WTC11 (cell line): ENCODE results near the gene MMP23B. TPM values are rescaled to one million over a fixed set of nuclear protein-coding genes. Genes with fewer than 3 reads are reported as not detected.

ENCODE experiments used
- ATAC-seq: fragments of 200-7000 bp; cut with Tn5 transposase; 2 replicates; pipeline ENCODE4 v1.10.0; 2021; ENCODE audit warnings: mild to moderate bottlenecking, moderate library complexity
- CTCF ChIA-PET: fragments of 300-600 bp; sonication (Branson Sonifier 250); formaldehyde crosslinking; loops from one replicate; lab custom pipeline; 2021; ENCODE audit warnings: antibody characterized with exemption; lab: Charles Lee
- POLR2A ChIA-PET: fragments of 350-600 bp; sonication (Branson Sonifier 250); formaldehyde crosslinking; loops from one replicate; lab custom pipeline; 2021; ENCODE audit warnings: antibody characterized with exemption; lab: Charles Lee
- DNase-seq: peaks from one replicate; pipeline ENCODE4 v3.0.0; 2021; ENCODE audit warnings: low spot score
- H3K27ac Mint-ChIP-seq: 2 replicates; pipeline ENCODE4 v1.8.0; 2021; ENCODE audit warnings: mixed read lengths
- H3K27me3 Mint-ChIP-seq: 2 replicates; pipeline ENCODE4 v1.8.0; 2021; ENCODE audit warnings: low read depth, mild to moderate bottlenecking, moderate library complexity, mixed read lengths
- H3K36me3 Mint-ChIP-seq: 2 replicates; pipeline ENCODE4 v1.8.0; 2021; ENCODE audit warnings: mixed read lengths
- H3K4me1 Mint-ChIP-seq: 2 replicates; pipeline ENCODE4 v1.8.0; 2022; ENCODE audit warnings: mixed read lengths
- H3K4me3 Mint-ChIP-seq: 2 replicates; pipeline ENCODE4 v1.8.0; 2021; ENCODE audit warnings: mild to moderate bottlenecking, moderate library complexity, mixed read lengths
- H3K9me3 Mint-ChIP-seq: 2 replicates; pipeline ENCODE4 v1.8.0; 2021; ENCODE audit warnings: mixed read lengths
- AR ChIP-seq: fragments of 250-450 bp; sonication (Bioruptor Pico); IDR thresholded peaks from 2 replicates; pipeline ENCODE4 v1.9.0; 2021; ENCODE audit warnings: mild to moderate bottlenecking
- CBFB ChIP-seq: sonication (generic); formaldehyde crosslinking; IDR thresholded peaks from 2 replicates; pipeline ENCODE4 v1.8.1; 2022; ENCODE audit warnings: mild to moderate bottlenecking, low read depth, missing genetic modification reagents
- CREB1 ChIP-seq: sonication (generic); formaldehyde crosslinking; IDR thresholded peaks from 2 replicates; pipeline ENCODE4 v1.8.0; 2023; ENCODE audit warnings: mild to moderate bottlenecking, missing genetic modification reagents
- CREM ChIP-seq: sonication (generic); formaldehyde crosslinking; IDR thresholded peaks from 2 replicates; pipeline ENCODE4 v1.8.1; 2022; ENCODE audit warnings: mild to moderate bottlenecking, missing genetic modification reagents, moderate library complexity
- ESRRA ChIP-seq: sonication (generic); formaldehyde crosslinking; IDR thresholded peaks from 2 replicates; pipeline ENCODE4 v1.8.1; 2022; ENCODE audit warnings: mild to moderate bottlenecking, missing genetic modification reagents, borderline replicate concordance
- FOXJ3 ChIP-seq: sonication (generic); formaldehyde crosslinking; IDR thresholded peaks from 2 replicates; pipeline ENCODE4 v1.9.0; 2021; ENCODE audit warnings: missing genetic modification reagents, mild to moderate bottlenecking, borderline replicate concordance
- FOXK1 ChIP-seq: sonication (generic); formaldehyde crosslinking; IDR thresholded peaks from 2 replicates; pipeline ENCODE4 v1.8.0; 2022; ENCODE audit warnings: mild to moderate bottlenecking, moderate library complexity, missing genetic modification reagents
- FOXP1 ChIP-seq: sonication (generic); formaldehyde crosslinking; IDR thresholded peaks from 2 replicates; pipeline ENCODE4 v1.8.0; 2022; ENCODE audit warnings: missing genetic modification reagents, mild to moderate bottlenecking, moderate library complexity, borderline replicate concordance
- GRHL2 ChIP-seq: fragments of 250-450 bp; sonication (Bioruptor Pico); IDR thresholded peaks from 2 replicates; pipeline ENCODE4 v1.8.0; 2022; ENCODE audit warnings: mild to moderate bottlenecking, moderate library complexity; ENCODE audit not compliant: insufficient replicate concordance, severe bottlenecking
- JAZF1 ChIP-seq: fragments of 250-450 bp; sonication (Bioruptor Pico); IDR thresholded peaks from 2 replicates; pipeline ENCODE4 v1.9.0; 2021; ENCODE audit warnings: moderate library complexity, mild to moderate bottlenecking, inconsistent platforms
- MXD4 ChIP-seq: fragments of 250-450 bp; sonication (Bioruptor Pico); IDR thresholded peaks from 2 replicates; pipeline ENCODE4 v1.8.0; 2021; ENCODE audit warnings: mild to moderate bottlenecking, moderate library complexity, borderline replicate concordance
- PRDM15 ChIP-seq: sonication (generic); formaldehyde crosslinking; IDR thresholded peaks from 2 replicates; pipeline ENCODE4 v1.8.0; 2022; ENCODE audit warnings: missing genetic modification reagents
- SMAD3 ChIP-seq: sonication (generic); formaldehyde crosslinking; IDR thresholded peaks from 2 replicates; pipeline ENCODE4 v1.8.0; 2022; ENCODE audit warnings: missing genetic modification reagents, mild to moderate bottlenecking, borderline replicate concordance
- TP53 ChIP-seq: sonication (generic); formaldehyde crosslinking; IDR thresholded peaks from 2 replicates; pipeline ENCODE4 v1.8.1; 2023; ENCODE audit warnings: mild to moderate bottlenecking, missing genetic modification reagents
- ZBTB21 ChIP-seq: sonication (generic); formaldehyde crosslinking; IDR thresholded peaks from 2 replicates; pipeline ENCODE4 v1.8.1; 2023; ENCODE audit warnings: mild to moderate bottlenecking, missing genetic modification reagents, borderline replicate concordance
- ZNF219 ChIP-seq: sonication (generic); formaldehyde crosslinking; IDR thresholded peaks from 2 replicates; pipeline ENCODE4 v1.8.0; 2023; ENCODE audit warnings: missing genetic modification reagents, mild to moderate bottlenecking, borderline replicate concordance
- ZNF423 ChIP-seq: fragments of 250-450 bp; sonication (Bioruptor Pico); IDR thresholded peaks from 2 replicates; pipeline ENCODE4 v2.1.2; 2022; ENCODE audit warnings: mild to moderate bottlenecking, moderate library complexity
- ZNF512 ChIP-seq: sonication (generic); formaldehyde crosslinking; IDR thresholded peaks from 2 replicates; pipeline ENCODE4 v1.8.1; 2022; ENCODE audit warnings: missing genetic modification reagents, borderline replicate concordance
- ZSCAN18 ChIP-seq: fragments of 250-450 bp; sonication (Bioruptor Pico); IDR thresholded peaks from 2 replicates; pipeline ENCODE4 v2.1.2; 2022; ENCODE audit warnings: mild to moderate bottlenecking, moderate library complexity
- total RNA-seq: library from RNA; stranded (reverse); gene quantifications from 3 replicates; pipeline ENCODE4 v1.2.3, GENCODE V29; 2021
- TF ChIP-seq, protein P1 (sequence below): sonication (generic); formaldehyde crosslinking; IDR thresholded peaks from 2 replicates; pipeline ENCODE4 v1.8.1; 2023; ENCODE audit warnings: mild to moderate bottlenecking, missing genetic modification reagents, borderline replicate concordance
- TF ChIP-seq, protein P2 (sequence below): sonication (generic); formaldehyde crosslinking; conservative IDR thresholded peaks from 2 replicates; pipeline ENCODE4 v1.8.1; 2022; ENCODE audit warnings: mild to moderate bottlenecking, missing genetic modification reagents

MMP23B gene
- total RNA-seq, 1 experiment from 2014 or later = 20.0 TPM

DNA sequence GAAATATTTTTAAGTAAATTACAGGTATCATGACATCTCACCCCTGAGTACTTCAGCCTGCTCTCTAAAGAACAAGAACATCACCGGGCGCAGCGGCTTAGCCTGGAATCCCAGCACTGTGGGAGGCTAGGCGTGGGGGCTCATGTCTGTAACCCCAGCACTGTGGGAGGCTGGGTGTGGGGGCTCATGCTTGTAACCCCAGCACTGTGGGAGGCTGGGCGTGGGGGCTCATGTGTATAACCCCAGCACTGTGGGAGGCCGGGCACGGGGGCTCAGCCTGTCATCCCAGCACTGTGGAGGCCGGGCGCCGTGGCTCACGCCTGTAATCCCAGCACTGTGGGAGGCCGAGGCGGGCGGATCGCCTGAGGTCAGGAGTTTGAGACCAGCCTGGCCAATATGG, 34.6 kb downstream of the MMP23B start (continued):
- TF ChIP-seq PRDM15 (no peak), FOXK1 (CRISPR knock-in tag) (no peak), ZNF219 (no peak), ZSCAN18 (CRISPR knock-in tag) (no peak), MXD4 (CRISPR knock-in tag) (no peak), FOXP1 (CRISPR knock-in tag) (no peak), ZBTB21 (CRISPR knock-in tag) (no peak), SMAD3 (CRISPR knock-in tag) (no peak), CREM (CRISPR knock-in tag) (no peak)

GRCh38 chr1:1669468-1670440, 37.8 kb downstream of the MMP23B start:
- no peak for DNase-seq
- CTCF ChIA-PET = interaction anchor here (1.9 kb wide), 1 partner anchor 9 kb away, joined by 15 read pairs; no protein-coding TSS in a partner anchor
- no peak for ATAC-seq
- Mint-ChIP-seq H3K9me3 (no peaks in the 10 kb centered on the region), H3K4me3 (no peak overlapping the region), H3K27ac (no peak overlapping the region)
- TF ChIP-seq GRHL2 (CRISPR knock-in tag) (no peak), TP53 (CRISPR knock-in tag) (no peak), CREB1 (CRISPR knock-in tag) (no peak), AR (CRISPR knock-in tag) (no peak), SMAD3 (CRISPR knock-in tag) (no peak), JAZF1 (CRISPR knock-in tag) (no peak), ESRRA (no peak), CBFB (CRISPR knock-in tag) (no peak), ZNF423 (CRISPR knock-in tag) (no peak), FOXJ3 (CRISPR knock-in tag) (no peak), ZNF512 (CRISPR knock-in tag) (no peak)
- TF ChIP-seq, protein P1, sequence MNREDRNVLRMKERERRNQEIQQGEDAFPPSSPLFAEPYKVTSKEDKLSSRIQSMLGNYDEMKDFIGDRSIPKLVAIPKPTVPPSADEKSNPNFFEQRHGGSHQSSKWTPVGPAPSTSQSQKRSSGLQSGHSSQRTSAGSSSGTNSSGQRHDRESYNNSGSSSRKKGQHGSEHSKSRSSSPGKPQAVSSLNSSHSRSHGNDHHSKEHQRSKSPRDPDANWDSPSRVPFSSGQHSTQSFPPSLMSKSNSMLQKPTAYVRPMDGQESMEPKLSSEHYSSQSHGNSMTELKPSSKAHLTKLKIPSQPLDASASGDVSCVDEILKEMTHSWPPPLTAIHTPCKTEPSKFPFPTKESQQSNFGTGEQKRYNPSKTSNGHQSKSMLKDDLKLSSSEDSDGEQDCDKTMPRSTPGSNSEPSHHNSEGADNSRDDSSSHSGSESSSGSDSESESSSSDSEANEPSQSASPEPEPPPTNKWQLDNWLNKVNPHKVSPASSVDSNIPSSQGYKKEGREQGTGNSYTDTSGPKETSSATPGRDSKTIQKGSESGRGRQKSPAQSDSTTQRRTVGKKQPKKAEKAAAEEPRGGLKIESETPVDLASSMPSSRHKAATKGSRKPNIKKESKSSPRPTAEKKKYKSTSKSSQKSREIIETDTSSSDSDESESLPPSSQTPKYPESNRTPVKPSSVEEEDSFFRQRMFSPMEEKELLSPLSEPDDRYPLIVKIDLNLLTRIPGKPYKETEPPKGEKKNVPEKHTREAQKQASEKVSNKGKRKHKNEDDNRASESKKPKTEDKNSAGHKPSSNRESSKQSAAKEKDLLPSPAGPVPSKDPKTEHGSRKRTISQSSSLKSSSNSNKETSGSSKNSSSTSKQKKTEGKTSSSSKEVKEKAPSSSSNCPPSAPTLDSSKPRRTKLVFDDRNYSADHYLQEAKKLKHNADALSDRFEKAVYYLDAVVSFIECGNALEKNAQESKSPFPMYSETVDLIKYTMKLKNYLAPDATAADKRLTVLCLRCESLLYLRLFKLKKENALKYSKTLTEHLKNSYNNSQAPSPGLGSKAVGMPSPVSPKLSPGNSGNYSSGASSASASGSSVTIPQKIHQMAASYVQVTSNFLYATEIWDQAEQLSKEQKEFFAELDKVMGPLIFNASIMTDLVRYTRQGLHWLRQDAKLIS = no peak
- TF ChIP-seq, protein P2, sequence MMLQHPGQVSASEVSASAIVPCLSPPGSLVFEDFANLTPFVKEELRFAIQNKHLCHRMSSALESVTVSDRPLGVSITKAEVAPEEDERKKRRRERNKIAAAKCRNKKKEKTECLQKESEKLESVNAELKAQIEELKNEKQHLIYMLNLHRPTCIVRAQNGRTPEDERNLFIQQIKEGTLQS = no peak
- TF ChIP-seq, all 79 proteins: peak for 0
- POLR2A ChIA-PET = no interaction called here
- Mint-ChIP-seq H3K4me1 (no peaks in the 10 kb centered on the region), H3K27me3 (no peaks in the 10 kb centered on the region), H3K36me3 (peaks cover 39% of the 10 kb centered on the region)
